Thyroid gland (tissue), 4 donors: ENCODE measurements around the gene SYNE4. TPM values are rescaled to one million over a fixed set of nuclear protein-coding genes. Genes with fewer than 3 reads are reported as not detected.

Source experiments
- DNase-seq, 2 donors: peaks; one replicate each; pipeline ENCODE4 v3.0.0-alpha.2; 2019
- H3K27ac ChIP-seq, 3 donors: fragments of 200-600 bp; sonication (generic); 1 replicate in 2 of 3; 2 replicates in 1 of 3; pipeline ENCODE4 v1.5.1; 2016 to 2019; ENCODE audit warnings: mild to moderate bottlenecking in 1 of 3, moderate library complexity in 1 of 3
- H3K27me3 ChIP-seq: fragments of 200-600 bp; sonication (generic); one replicate; pipeline ENCODE4 v1.5.1; 2019
- H3K36me3 ChIP-seq, 2 donors: fragments of 200-600 bp; sonication (generic); one replicate each; pipeline ENCODE4 v1.5.1; 2016 to 2019
- H3K4me1 ChIP-seq, 2 donors: fragments of 200-600 bp; sonication (generic); one replicate each; pipeline ENCODE4 v1.5.1; 2017 to 2019
- H3K4me3 ChIP-seq, 3 donors: fragments of 200-600 bp; sonication (generic); replicated peaks in 1 of 3; 1 replicate in 2 of 3; 2 replicates in 1 of 3; pipeline ENCODE4 v1.5.1; 2016; ENCODE audit warnings: mild to moderate bottlenecking in 1 of 3
- H3K9me3 ChIP-seq: fragments of 200-600 bp; sonication (generic); one replicate; pipeline ENCODE4 v1.5.1; 2017
- CTCF ChIP-seq, 6 experiments: fragments of 200-600 bp in 3 of 6; fragments of 450-650 bp in 3 of 6; sonication (generic) in 3 of 6; IDR thresholded peaks; one replicate each; pipeline ENCODE4 v1.5.1; 2016 to 2019; ENCODE audit warnings: antibody characterized with exemption in 6 of 6, mild to moderate bottlenecking in 2 of 6, inconsistent platforms in 1 of 6, moderate library complexity in 1 of 6
- POLR2A ChIP-seq, 2 donors: fragments of 450-650 bp; IDR thresholded peaks; one replicate each; pipeline ENCODE4 v1.6.1; 2017; ENCODE audit warnings: antibody characterized with exemption in 2 of 2, mild to moderate bottlenecking in 2 of 2, moderate library complexity in 1 of 2
- WGBS, 2 donors: methylation state at CpG; one replicate each; pipeline ENCODE4 v1.1.5; 2017; 5-methylcytosine and 5-hydroxymethylcytosine counted together
- intact Hi-C: fragments of 100-400 bp; cut with DNase I; formaldehyde crosslinking; loops from one replicate; pipeline ENCODE4 v1.15.1; 2023
- total RNA-seq, 4 donors: library from RNA; depleted of rRNA; stranded (reverse); fragments of >200 nt; gene quantifications; one replicate each; pipeline ENCODE4 v1.2.3, GENCODE V29; 2016

SYNE4 gene
- total RNA-seq, 4 donors from 2014 or later: 9.7 to 15.4 (median 12.6) TPM

- 89 to 94% methylated on average over 8 of the region's 8 CpGs for WGBS, 2 donors
- no peak for DNase-seq
- H3K4me3 ChIP-seq: no peak overlapping the region
- H3K9me3 ChIP-seq: no peaks in the 10 kb centered on the region
- no peaks in the 10 kb centered on the region for H3K36me3 ChIP-seq
- TF ChIP-seq CTCF (IDR thresholded peaks at IDR 0.05) (no peak), POLR2A (IDR thresholded peaks at IDR 0.05) (no peak)
- H3K4me1 ChIP-seq: peaks cover 4 to 11% of the 10 kb centered on the region in 2 donors
- no peak overlapping the region for H3K27ac ChIP-seq
- H3K27me3 ChIP-seq: no peaks in the 10 kb centered on the region
- intact Hi-C loops: no loop called here
These were observed 21.9 kb upstream of the SYNE4 start for GRCh38 chr19:36030264-36031148.

- DNase-seq: no peak
- H3K36me3 ChIP-seq: no peaks in the 10 kb centered on the region
- WGBS, 2 donors: 81 to 84% methylated on average over 10 of the region's 10 CpGs
- H3K4me3 ChIP-seq: no peak overlapping the region
- no peak for TF ChIP-seq POLR2A (IDR thresholded peaks at IDR 0.05)
- TF ChIP-seq CTCF (IDR thresholded peaks at IDR 0.05): no peak
- H3K4me1 ChIP-seq: peaks cover 4 to 11% of the 10 kb centered on the region in 2 donors
- H3K9me3 ChIP-seq: no peaks in the 10 kb centered on the region
- intact Hi-C loops: no loop called here
- no peaks in the 10 kb centered on the region for H3K27me3 ChIP-seq
- no peak overlapping the region for H3K27ac ChIP-seq
These were observed 19.9 kb upstream of the SYNE4 start for GRCh38 chr19:36028313-36029041.

DNA sequence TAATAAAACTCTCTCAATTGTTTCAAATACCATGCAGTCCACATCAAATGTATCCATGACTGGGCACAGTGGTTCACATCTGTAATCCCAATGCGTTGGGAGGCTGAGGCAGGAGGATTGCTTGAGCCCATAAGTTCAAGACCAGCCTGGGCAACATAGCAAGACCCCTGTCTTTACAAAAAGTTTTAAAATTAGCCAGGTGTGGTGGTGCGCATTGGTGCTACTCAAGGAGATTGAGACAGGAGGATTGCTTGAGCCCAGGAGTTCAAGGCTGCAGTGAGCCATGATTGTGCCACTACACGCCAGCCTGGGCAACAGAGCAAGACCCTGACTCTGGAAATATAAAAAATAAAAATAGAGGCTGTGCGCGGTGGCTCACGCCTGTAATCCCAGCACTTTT, 19.1 kb upstream of the SYNE4 start:
- Histone ChIP-seq H3K27ac (no peak overlapping the region), H3K36me3 (no peaks in the 10 kb centered on the region), H3K27me3 (no peaks in the 10 kb centered on the region), H3K9me3 (no peaks in the 10 kb centered on the region), H3K4me3 (no peak overlapping the region), H3K4me1 (peaks cover 4 to 7% of the 10 kb centered on the region in 2 donors)
- 95 to 96% methylated on average over 6 of the region's 6 CpGs for WGBS, 2 donors
- TF ChIP-seq CTCF (IDR thresholded peaks at IDR 0.05): no peak
- no peak for TF ChIP-seq POLR2A (IDR thresholded peaks at IDR 0.05)
- intact Hi-C loops: no loop called here
- no peak for DNase-seq

DNA sequence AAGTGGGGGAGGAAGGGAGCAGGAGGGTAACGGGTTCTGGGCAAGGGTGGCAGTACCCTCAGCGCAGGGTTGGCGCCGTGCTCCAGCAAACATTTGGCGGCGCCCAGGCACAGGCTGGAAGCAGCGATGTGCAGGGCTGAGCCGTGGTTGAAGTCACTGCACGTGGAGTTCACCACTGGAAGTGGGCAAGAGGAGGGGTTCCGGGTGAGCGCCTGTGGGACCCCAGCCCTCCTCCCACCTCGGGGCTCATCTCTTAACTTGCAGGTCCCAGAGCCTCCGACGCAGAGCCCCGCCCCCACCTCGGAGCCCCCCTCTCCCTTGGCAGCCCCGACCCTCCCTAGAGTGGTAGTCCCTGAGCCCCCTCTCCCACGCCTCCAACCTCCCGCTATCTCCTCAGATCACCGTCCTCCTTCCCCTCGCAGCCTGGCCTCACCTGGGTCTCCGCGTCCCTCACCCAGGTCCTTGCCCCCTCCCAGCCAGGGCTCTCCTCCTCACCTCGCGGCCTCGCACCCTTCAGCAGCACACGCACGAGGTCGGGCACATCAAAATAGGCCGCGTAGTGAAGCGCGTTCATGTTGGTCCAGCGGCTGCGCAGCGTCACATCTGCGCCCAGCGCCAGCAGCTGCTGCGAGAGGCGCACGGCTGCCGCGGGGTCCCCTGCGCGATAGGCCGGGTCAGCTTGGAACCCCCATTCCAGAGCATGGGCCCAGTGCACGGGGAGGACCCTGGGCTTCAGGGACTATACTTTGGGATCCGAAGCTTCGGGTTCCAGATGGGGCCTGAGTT, 17.7 kb upstream of the SYNE4 start:
- H3K4me1 ChIP-seq: no peaks in the 10 kb centered on the region
- intact Hi-C loops: no loop called here
- TF ChIP-seq CTCF (IDR thresholded peaks at IDR 0.05): no peak
- no peak for TF ChIP-seq POLR2A (IDR thresholded peaks at IDR 0.05)
- H3K9me3 ChIP-seq: no peaks in the 10 kb centered on the region
- no peak overlapping the region for H3K27ac ChIP-seq
- no peaks in the 10 kb centered on the region for H3K27me3 ChIP-seq
- 94 to 95% methylated on average over 46 to 49 of the region's 49 CpGs for WGBS, 2 donors
- H3K36me3 ChIP-seq: no peaks in the 10 kb centered on the region
- DNase-seq: no peak
- H3K4me3 ChIP-seq: no peak overlapping the region
